ENCODE data around the gene LGALS8.

DNA sequence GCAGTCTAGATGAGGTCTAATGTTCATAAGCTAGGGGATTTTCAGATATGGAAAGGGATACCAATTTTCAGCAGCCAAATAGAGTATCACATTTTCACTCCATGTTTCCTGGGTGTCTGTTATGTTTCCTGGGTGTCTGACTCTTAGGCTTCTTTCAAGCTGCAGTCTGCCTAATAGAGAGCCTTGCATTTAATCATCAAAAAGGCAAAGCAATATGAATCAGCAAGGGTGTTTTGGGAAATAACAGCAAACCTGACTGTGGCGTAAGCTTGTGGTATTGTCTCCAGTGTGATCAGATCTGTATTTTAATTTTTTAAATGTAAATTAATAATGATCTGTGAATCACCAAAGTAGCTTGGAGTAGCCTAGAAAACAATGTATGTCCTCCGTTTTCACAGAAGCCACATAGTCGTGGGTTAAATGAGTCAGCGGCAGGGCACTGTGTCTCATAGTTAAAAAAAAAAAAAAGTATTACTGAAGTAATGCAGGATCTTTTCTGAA, 10.4 kb downstream of the LGALS8 start:
- no peak for TF ChIP-seq EZH2 (IDR thresholded peaks at IDR 0.05; ENCODE audit: low read length, unreplicated experiment)
- TF ChIP-seq, protein P1, sequence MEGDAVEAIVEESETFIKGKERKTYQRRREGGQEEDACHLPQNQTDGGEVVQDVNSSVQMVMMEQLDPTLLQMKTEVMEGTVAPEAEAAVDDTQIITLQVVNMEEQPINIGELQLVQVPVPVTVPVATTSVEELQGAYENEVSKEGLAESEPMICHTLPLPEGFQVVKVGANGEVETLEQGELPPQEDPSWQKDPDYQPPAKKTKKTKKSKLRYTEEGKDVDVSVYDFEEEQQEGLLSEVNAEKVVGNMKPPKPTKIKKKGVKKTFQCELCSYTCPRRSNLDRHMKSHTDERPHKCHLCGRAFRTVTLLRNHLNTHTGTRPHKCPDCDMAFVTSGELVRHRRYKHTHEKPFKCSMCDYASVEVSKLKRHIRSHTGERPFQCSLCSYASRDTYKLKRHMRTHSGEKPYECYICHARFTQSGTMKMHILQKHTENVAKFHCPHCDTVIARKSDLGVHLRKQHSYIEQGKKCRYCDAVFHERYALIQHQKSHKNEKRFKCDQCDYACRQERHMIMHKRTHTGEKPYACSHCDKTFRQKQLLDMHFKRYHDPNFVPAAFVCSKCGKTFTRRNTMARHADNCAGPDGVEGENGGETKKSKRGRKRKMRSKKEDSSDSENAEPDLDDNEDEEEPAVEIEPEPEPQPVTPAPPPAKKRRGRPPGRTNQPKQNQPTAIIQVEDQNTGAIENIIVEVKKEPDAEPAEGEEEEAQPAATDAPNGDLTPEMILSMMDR (conservative IDR thresholded peaks at IDR 0.05; ENCODE audit: low read depth, low read length): no peak
